Right atrium auricular region (tissue), 2 donors: Measurements from ENCODE around the gene ITIH5. TPM values are rescaled to one million over a fixed set of nuclear protein-coding genes. Genes with fewer than 3 reads are reported as not detected.

ENCODE experiments used
- DNase-seq: peaks from one replicate; pipeline ENCODE4 v3.0.0-alpha.2; 2019; ENCODE audit warnings: low spot score
- H3K27ac ChIP-seq, 2 donors: fragments of 200-600 bp; sonication (generic); 1 replicate in 1 of 2; 2 replicates in 1 of 2; pipeline ENCODE4 v1.5.1; 2016 to 2019
- H3K27me3 ChIP-seq, 2 donors: fragments of 200-600 bp; sonication (generic); one replicate each; pipeline versions ENCODE4 v1.5.1 to v1.6.0; 2017 to 2019
- H3K36me3 ChIP-seq: fragments of 200-600 bp; sonication (generic); one replicate; pipeline ENCODE4 v1.5.1; 2016
- H3K4me1 ChIP-seq, 2 donors: fragments of 200-600 bp; sonication (generic); one replicate each; pipeline versions ENCODE4 v1.5.1 to v1.6.0; 2017 to 2019
- H3K4me3 ChIP-seq, 2 donors: fragments of 200-600 bp; sonication (generic); 1 replicate in 1 of 2; 2 replicates in 1 of 2; pipeline ENCODE4 v1.5.1; 2017 to 2019; ENCODE audit warnings: mild to moderate bottlenecking in 1 of 2, moderate library complexity in 1 of 2
- H3K9me3 ChIP-seq, 2 donors: fragments of 200-600 bp; sonication (generic); one replicate each; pipeline ENCODE4 v1.5.1; 2019
- CTCF ChIP-seq, 2 donors: fragments of 200-600 bp; sonication (generic); IDR thresholded peaks; one replicate each; pipeline ENCODE4 v1.5.1; 2019; ENCODE audit warnings: antibody characterized with exemption in 2 of 2
- total RNA-seq, 2 donors: library from RNA; depleted of rRNA; stranded (reverse); fragments of >200 nt; gene quantifications; one replicate each; pipeline ENCODE4 v1.1.0, GENCODE V29; 2016

The ITIH5 gene
- total RNA-seq, 2 donors from 2014 or later: 3.1 to 7.3 TPM

GRCh38 chr10:7551950-7552716 is 114.6 kb downstream of the ITIH5 start:
- no peaks in the 10 kb centered on the region for H3K27me3 ChIP-seq
- peak overlapping the region; percentile 45 to 48 for H3K27ac ChIP-seq
- no peak overlapping the region for H3K4me3 ChIP-seq
- no peaks in the 10 kb centered on the region for H3K36me3 ChIP-seq
- TF ChIP-seq CTCF (IDR thresholded peaks at IDR 0.05): no peak
- no peak for DNase-seq
- H3K4me1 ChIP-seq: peaks cover 0 to 34% of the 10 kb centered on the region in 2 donors
- H3K9me3 ChIP-seq: no peaks in the 10 kb centered on the region

- TF ChIP-seq CTCF (IDR thresholded peaks at IDR 0.05): no peak
- peaks cover 0 to 34% of the 10 kb centered on the region in 2 donors for H3K4me1 ChIP-seq
- H3K9me3 ChIP-seq: no peaks in the 10 kb centered on the region
- DNase-seq: no peak
- no peaks in the 10 kb centered on the region for H3K36me3 ChIP-seq
- H3K27me3 ChIP-seq: no peaks in the 10 kb centered on the region
- no peak overlapping the region for H3K4me3 ChIP-seq
- H3K27ac ChIP-seq: peak overlapping the region; percentile 45 to 48
These were observed 115.5 kb downstream of the ITIH5 start for GRCh38 chr10:7551289-7551688.

GRCh38 chr10:7550013-7550412 is 116.8 kb downstream of the ITIH5 start:
- H3K9me3 ChIP-seq: no peaks in the 10 kb centered on the region
- no peak for TF ChIP-seq CTCF (IDR thresholded peaks at IDR 0.05)
- no peak overlapping the region for H3K4me3 ChIP-seq
- H3K4me1 ChIP-seq: peaks cover 0 to 27% of the 10 kb centered on the region in 2 donors
- no peak for DNase-seq
- no peaks in the 10 kb centered on the region for H3K27me3 ChIP-seq
- H3K27ac ChIP-seq: no peak overlapping the region
- H3K36me3 ChIP-seq: no peaks in the 10 kb centered on the region

- no peaks in the 10 kb centered on the region for H3K36me3 ChIP-seq
- H3K4me3 ChIP-seq: no peak overlapping the region
- no peak for DNase-seq
- H3K27ac ChIP-seq: peak overlapping the region in 1 of 2 donors; percentile 49
- H3K27me3 ChIP-seq: no peaks in the 10 kb centered on the region
- H3K4me1 ChIP-seq: peaks cover 0 to 32% of the 10 kb centered on the region in 2 donors
- H3K9me3 ChIP-seq: no peaks in the 10 kb centered on the region
- no peak for TF ChIP-seq CTCF (IDR thresholded peaks at IDR 0.05)
These were observed 118.9 kb downstream of the ITIH5 start for GRCh38 chr10:7547829-7548228.

- Histone ChIP-seq H3K4me1 (peaks cover 0 to 32% of the 10 kb centered on the region in 2 donors), H3K4me3 (no peak overlapping the region), H3K36me3 (no peaks in the 10 kb centered on the region), H3K27ac (no peak overlapping the region), H3K9me3 (no peaks in the 10 kb centered on the region), H3K27me3 (no peaks in the 10 kb centered on the region)
- DNase-seq: no peak
- TF ChIP-seq CTCF (IDR thresholded peaks at IDR 0.05): no peak
These were observed 119.6 kb downstream of the ITIH5 start for GRCh38 chr10:7547206-7547605.
